ENCODE results near the gene FEM1C.
A peak's percentile ranks its signal among the peaks of the same experiment; 100 is the strongest.

The FEM1C gene

GRCh38 chr5:115544436-115545350, at the start of gene FEM1C:
Gene FEM1C, minus strand, starts transcription at chr5:115544775. Its CDS starts 1,282 bp downstream, at chr5:115543493.
- peak; percentile 98 to 99 for DNase-seq

- DNase-seq = no peak
Observed at GRCh38 chr5:115589043-115589442, 44.5 kb upstream of the FEM1C start.

GRCh38 chr5:115588640-115589039, 44.1 kb upstream of the FEM1C start:
- DNase-seq = no peak

- DNase-seq = no peak
Observed at GRCh38 chr5:115586525-115587146, 42.1 kb upstream of the FEM1C start.

GRCh38 chr5:115585265-115585664, 40.7 kb upstream of the FEM1C start:
- no peak for DNase-seq

- DNase-seq = no peak
Observed at GRCh38 chr5:115584501-115584900, 39.9 kb upstream of the FEM1C start.

- no peak for DNase-seq
Observed at GRCh38 chr5:115583474-115583873, 38.9 kb upstream of the FEM1C start.

- no peak for DNase-seq
Observed at GRCh38 chr5:115580941-115581340, 36.4 kb upstream of the FEM1C start.

GRCh38 chr5:115579747-115580173, 35.2 kb upstream of the FEM1C start:
- DNase-seq = no peak

GRCh38 chr5:115579216-115579615, 34.6 kb upstream of the FEM1C start:
- no peak for DNase-seq

GRCh38 chr5:115578657-115579056, 34.1 kb upstream of the FEM1C start:
- DNase-seq = no peak

- no peak for DNase-seq
Observed at GRCh38 chr5:115577741-115578140, 33.2 kb upstream of the FEM1C start.

- no peak for DNase-seq
Observed at GRCh38 chr5:115577329-115577728, 32.8 kb upstream of the FEM1C start.

GRCh38 chr5:115575167-115576070, 30.8 kb upstream of the FEM1C start:
- no peak for DNase-seq

- DNase-seq = no peak
Observed at GRCh38 chr5:115573133-115573532, 28.6 kb upstream of the FEM1C start.

GRCh38 chr5:115571441-115571878, 26.9 kb upstream of the FEM1C start:
- DNase-seq = no peak

- no peak for DNase-seq
Observed at GRCh38 chr5:115568668-115569067, 24.1 kb upstream of the FEM1C start.

GRCh38 chr5:115565233-115565632, 20.7 kb upstream of the FEM1C start:
- no peak for DNase-seq

GRCh38 chr5:115561176-115561575, 16.6 kb upstream of the FEM1C start:
- DNase-seq = no peak

GRCh38 chr5:115559524-115559923, 14.9 kb upstream of the FEM1C start:
- DNase-seq = no peak

GRCh38 chr5:115558388-115558956, 13.9 kb upstream of the FEM1C start:
- no peak for DNase-seq

- no peak for DNase-seq
Observed at GRCh38 chr5:115557667-115558387, 13.3 kb upstream of the FEM1C start.
